GM15510 (cell line): ENCODE measurements around the gene CAPN10.

ENCODE experiments used
- POLR2A ChIP-seq: IDR thresholded peaks from 3 replicates; pipeline ENCODE4 v1.6.1; 2011; ENCODE audit warnings: borderline replicate concordance; ENCODE audit not compliant: insufficient read length; ENCODE audit errors: extremely low read depth

Gene CAPN10

DNA sequence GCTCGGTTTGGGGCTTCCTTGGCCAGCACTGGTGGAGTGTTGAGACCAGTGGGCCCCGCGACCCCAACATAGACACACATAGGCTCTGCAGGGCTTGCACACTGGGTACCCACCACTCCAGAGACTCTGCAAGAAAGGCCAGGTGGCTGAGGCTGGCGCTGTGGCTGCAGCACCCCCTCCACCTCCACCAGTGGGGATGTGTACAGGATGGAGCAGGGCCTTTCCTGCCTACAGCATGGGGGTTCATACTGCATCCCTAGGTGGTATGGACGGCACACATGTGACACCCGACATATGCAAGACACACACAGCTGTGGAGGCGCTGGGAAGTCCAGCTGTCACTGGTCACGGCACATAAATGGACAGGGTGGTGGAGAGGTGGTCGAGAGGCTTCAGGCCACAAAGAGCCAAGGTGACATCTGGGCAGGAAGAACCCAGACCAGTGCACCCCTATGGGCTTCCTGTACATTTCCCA lies 17.0 kb upstream of the CAPN10 start:
- TF ChIP-seq POLR2A = no peak

DNA sequence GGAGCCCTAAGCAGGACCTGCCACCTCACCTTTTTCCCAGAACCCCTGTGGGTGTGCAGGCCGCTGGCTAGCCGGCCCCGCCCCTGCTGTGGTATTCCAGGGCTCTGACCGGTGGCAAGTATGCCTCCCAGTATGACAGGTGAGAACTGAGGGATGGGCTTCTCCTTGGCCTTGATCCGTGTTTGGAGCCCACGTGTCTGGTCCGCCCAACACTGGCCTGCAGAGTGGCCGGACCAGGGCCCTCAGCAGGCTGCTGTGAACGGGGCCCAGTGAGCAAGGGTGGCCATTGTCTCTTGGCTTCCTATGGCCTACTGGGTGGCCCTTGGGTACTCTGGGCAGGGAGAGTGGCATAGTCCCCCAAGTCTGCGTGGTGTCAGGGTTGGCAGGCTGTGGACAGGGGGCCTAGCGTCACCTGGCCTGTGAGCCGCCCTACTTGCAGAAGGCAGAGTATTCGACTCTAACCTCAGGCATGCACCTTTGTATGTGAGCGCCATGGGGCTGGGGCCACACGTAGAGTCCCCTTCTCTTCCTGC lies 16.5 kb upstream of the CAPN10 start:
- no peak for TF ChIP-seq POLR2A

DNA sequence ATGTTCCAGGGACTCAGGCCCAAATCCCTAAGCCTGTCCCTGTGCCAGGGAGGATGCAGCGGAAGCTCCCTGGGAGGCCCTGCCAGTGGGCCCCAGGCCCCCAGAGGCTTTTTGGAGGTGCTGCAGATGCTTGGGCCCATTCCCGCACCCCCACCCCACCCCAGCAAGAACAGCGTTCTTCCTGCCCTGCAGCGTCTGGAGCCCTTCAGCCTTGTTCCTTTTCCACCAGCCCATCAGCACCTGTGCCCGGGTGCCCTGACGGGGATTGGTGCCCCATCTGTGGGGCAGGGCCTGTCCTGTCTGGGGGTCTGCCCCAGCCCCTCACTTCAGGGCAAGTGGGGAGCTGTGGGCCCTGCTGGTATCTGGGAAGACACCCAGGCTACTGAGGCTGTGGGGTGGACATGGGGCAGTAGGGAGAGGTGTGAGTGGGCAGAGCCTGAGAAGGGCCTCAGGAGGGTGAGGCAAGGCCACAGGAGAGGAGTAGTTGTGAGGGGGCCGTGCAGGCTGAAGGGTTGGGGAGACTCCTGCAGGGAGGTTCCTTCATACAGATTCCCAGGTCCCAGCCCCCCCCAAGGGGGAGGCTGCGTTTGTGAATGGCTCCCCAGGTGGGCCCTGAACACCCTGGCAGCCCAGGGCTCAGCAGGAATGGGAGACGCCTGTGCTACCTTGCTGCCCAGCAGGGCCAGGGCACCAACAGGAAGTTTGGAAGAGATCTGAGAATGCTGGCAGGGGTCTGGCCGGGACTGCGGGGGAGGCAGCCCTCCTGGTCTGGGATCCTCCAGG lies 15.8 kb upstream of the CAPN10 start:
- no peak for TF ChIP-seq POLR2A

DNA sequence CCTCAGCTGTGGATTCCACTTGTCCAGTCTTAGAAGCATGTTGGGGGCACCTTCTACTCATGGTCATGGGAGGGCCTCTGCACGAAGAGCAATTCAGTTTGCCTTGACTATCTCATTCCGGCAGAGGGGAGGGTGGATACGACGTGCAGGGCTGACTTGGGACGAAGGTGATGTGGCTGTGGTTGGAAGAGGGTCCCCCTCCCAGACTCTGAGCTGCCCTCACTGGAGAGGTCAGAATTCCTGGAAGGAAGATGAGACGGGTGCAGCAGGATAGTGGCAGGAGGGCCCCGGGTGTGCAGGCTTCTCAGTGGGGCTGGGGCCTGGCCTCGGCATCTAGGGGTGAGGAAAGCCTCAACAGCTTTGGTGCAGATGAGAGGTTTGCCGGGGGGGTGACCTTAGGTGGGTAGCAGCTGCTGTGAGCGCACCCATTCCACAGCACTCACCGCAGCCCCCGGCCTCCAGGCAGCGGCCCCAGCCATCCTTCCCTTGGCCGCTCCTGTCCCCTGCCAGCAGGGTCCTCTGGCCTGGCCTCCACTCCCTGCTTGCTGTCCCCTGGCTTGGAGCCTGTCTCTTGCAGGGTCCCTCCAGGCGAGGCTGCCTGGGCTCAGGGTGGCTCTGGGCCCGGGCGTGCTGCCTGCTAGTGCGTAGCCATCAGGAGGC lies 15.1 kb upstream of the CAPN10 start:
- TF ChIP-seq POLR2A = no peak

DNA sequence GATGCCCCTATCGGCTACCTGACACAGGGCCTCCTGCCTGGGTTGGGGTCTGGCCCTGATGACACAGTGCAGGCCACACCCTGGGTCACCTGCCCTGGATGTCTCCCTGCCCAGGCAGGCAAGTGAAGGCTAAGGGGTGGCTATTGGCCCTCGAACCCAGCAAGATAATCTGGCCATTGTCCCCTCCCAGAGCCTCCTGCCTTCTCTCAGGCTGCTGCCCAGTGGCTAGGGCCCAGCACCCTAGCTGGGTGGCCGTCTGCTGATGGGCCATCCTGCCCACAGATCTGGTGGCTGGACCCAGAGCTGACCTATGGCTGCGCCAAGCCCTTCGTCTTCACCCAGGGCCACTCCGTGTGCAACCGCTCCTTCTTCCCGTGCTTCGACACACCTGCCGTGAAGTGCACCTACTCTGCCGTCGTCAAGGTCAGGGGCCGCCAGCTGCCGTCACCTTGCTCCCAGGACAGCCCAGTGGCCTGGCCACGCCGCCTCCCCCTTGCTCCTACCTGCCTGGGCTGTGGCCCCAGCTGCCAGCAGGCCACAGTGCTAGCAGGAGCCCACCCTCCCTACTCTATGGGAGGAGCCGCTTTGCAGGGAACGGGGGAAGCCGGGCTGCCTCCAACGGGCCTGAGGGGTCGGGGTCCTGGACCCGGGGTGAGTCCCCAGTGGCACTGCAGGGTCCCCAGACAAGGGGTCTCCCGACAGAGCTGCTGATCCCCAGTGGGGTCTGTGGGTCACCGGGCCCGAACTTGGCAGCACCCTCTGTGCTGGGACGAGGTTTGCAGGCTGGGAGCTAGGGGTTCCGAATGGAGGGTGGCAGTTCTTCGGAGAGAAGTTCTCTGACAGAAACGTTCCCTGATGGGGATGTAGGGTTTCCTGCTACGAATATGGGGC lies 14.1 kb upstream of the CAPN10 start:
- TF ChIP-seq POLR2A = no peak

DNA sequence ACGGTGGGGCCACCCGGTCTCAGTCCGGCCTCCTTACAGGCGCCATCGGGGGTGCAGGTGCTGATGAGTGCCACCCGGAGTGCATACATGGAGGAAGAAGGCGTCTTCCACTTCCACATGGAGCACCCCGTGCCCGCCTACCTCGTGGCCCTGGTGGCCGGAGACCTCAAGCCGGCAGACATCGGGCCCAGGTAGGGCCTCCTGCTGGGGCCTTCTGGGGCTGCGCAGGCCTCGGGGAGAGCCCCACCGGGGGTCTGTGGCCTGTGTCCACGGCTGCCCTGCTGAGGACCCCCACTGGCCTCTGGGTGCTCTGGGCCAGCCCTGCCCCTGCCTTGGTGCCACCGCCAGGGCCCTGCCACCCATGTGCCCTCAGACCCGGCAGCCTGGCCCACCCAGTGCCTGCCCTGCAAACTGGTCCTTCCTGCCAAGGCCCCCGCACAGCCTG lies 13.4 kb upstream of the CAPN10 start:
- no peak for TF ChIP-seq POLR2A

DNA sequence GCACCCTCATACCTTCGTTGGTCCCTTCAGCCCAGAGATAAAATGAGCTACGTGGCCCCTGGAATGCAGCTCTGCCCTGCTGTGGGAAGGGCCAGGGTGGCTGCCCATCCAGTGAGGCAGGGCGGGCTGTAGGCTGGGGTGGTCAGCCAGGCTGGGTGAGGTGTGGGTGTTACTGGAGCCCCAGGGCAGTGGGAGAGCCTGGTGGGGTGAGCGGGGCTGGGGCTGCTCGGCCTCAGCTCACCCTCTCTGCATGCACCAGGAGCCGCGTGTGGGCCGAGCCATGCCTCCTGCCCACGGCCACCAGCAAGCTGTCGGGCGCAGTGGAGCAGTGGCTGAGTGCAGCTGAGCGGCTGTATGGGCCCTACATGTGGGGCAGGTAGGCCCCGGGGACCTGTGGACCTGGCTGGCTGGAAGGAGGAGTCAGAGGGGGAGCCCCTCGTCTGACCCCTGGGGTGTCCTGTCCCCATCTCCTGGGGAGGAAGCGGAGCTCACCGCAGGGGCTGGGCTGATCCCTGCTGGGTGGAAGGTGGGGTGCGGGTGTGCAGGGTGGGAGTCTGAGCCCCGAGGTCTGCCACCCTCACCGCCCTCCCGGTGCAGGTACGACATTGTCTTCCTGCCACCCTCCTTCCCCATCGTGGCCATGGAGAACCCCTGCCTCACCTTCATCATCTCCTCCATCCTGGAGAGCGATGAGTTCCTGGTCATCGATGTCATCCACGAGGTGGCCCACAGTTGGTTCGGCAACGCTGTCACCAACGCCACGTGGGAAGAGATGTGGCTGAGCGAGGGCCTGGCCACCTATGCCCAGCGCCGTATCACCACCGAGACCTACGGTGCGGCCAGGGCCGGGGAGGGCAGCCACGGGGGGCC lies 12.8 kb upstream of the CAPN10 start:
- TF ChIP-seq POLR2A = no peak

DNA sequence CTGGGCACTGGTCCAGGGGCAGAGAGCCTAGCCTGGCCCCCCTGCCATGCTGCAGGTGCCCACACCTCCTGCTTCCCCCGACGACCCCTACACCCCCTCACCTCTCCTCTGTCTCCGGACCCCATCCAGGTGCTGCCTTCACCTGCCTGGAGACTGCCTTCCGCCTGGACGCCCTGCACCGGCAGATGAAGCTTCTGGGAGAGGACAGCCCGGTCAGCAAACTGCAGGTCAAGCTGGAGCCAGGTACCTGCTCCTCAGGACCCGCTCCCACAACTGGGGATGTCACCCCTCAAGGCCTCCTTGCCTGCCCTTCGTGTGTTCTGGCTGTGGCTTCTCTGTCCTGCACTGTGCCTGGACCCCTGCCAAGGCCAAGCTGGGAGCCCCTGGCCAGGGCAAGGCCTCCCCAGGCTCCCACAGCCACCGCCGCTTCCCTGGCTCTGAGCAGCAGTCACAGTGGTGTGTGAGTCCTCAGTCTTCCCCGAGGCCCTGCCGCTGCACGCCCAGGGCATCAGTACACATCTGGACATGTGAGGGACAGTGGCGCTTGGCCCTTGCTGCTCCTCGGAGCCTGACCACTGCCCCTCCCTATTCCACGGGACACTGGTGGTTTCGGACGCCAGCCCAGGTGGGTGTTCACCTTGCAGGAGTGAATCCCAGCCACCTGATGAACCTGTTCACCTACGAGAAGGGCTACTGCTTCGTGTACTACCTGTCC lies 12.0 kb upstream of the CAPN10 start:
- no peak for TF ChIP-seq POLR2A

DNA sequence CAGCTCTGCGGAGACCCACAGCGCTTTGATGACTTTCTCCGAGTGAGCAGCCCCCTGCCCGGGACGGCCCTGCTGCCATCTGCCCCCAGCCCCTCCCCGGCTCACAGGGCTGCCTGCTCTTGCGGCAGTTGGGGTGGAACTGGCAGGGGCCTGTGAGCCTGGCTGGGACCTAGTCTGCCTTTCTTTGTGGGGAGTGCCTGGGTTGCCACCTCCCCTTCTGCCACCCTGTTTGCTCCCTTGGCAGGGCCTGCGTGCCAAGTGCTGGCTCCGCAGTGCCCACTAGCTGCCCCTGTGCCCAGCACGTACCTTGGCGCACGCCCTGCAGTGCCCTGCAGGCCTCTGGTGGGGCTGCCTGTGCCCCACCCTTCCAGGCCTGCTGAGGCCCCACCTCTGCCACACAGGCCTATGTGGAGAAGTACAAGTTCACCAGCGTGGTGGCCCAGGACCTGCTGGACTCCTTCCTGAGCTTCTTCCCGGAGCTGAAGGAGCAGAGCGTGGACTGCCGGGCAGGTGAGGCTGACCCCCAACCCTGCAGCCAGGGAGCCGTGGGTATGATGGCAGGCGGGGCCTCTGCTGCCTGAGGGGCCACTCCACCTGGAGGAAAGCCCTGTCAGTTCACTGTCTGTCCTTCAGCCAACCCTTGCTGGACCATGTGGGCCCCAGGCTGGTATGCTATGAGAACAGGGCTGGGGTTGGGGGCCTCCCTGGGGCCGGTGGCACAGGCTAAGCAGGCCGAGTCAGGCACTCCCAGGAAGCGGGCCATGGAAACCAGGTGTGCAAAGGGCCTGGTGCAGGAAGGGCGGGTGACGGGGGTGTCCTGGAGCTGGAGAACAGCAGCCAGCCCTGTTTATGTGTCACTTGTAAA lies 11.2 kb upstream of the CAPN10 start:
- TF ChIP-seq POLR2A = no peak

DNA sequence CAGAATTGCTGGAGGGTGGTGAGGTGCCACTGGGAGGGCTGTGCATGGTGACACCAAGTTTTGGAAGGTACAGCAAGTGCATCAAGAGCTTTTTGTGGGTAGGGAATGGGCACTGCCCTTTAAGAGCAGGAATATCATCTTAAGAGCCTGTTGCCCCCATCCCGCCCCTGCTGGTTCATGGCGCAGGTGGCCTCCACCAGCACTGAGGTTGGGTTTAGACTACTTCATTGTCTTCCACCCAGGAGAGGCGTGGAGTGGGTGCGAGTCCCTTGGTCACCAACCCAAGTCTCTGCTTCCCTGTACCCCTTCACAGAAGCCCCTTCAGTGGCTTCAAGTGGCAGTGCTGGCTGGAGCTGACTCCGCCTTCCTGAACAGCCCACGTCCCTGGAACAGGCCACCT lies 10.5 kb upstream of the CAPN10 start:
- TF ChIP-seq POLR2A = no peak

DNA sequence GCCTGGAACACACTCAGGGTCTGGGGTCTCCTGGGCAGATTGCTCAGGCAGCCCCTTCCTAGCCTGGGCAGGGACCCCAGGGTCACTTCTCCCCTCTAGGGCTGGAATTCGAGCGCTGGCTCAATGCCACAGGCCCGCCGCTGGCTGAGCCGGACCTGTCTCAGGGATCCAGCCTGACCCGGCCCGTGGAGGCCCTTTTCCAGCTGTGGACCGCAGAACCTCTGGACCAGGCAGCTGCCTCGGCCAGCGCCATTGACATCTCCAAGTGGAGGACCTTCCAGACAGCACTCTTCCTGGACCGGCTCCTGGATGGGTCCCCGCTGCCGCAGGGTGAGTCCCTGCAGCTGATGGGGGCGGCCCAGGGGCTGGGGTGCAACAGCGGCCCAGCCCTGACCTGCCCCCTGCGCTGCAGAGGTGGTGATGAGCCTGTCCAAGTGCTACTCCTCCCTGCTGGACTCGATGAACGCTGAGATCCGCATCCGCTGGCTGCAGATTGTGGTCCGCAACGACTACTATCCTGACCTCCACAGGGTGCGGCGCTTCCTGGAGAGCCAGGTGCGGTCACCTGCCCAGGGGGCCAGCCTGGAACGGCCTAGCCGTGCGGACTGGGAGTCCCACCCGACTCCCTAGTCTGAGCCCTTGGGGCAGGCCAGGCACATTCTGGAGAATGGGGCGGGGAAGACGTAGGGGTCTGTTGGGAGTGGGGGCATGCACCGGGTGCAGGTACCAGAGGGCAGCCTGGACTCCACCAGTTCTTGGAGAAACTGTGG lies 9.9 kb upstream of the CAPN10 start:
- no peak for TF ChIP-seq POLR2A
